Esophagus muscularis mucosa (tissue), 4 donors: ENCODE measurements around the gene PPP2R5C. TPM values are rescaled to one million over a fixed set of nuclear protein-coding genes. Genes with fewer than 3 reads are reported as not detected.

ENCODE experiments used
- DNase-seq: peaks from one replicate; pipeline ENCODE4 v3.0.0-alpha.2; 2017; ENCODE audit errors: extremely low spot score
- H3K27ac ChIP-seq, 4 donors: fragments of 200-600 bp; sonication (generic); replicated peaks in 1 of 4; 1 replicate in 3 of 4; 2 replicates in 1 of 4; pipeline ENCODE4 v1.5.1; 2016 to 2019; ENCODE audit warnings: mild to moderate bottlenecking in 1 of 4
- H3K27me3 ChIP-seq, 4 donors: fragments of 200-600 bp; sonication (generic); one replicate each; pipeline versions ENCODE4 v1.5.1 to v1.6.0; 2016 to 2019
- H3K36me3 ChIP-seq, 4 donors: fragments of 200-600 bp; sonication (generic); one replicate each; pipeline ENCODE4 v1.5.1; 2016 to 2019
- H3K4me1 ChIP-seq, 4 donors: fragments of 200-600 bp; sonication (generic); one replicate each; pipeline ENCODE4 v1.5.1; 2016 to 2019
- H3K4me3 ChIP-seq, 4 donors: fragments of 200-600 bp; sonication (generic); 1 replicate in 2 of 4; 2 replicates in 2 of 4; pipeline ENCODE4 v1.5.1; 2016 to 2019; ENCODE audit warnings: mild to moderate bottlenecking in 4 of 4, moderate library complexity in 1 of 4
- H3K9me3 ChIP-seq, 4 donors: fragments of 200-600 bp; sonication (generic); 1 replicate in 3 of 4; 2 replicates in 1 of 4; pipeline ENCODE4 v1.5.1; 2016 to 2019
- EP300 ChIP-seq: sonication (generic); formaldehyde crosslinking; IDR thresholded peaks from one replicate; pipeline ENCODE4 v1.6.1; 2017; ENCODE audit warnings: antibody characterized with exemption
- POLR2A ChIP-seq: fragments of 450-650 bp; IDR thresholded peaks from one replicate; pipeline ENCODE4 v1.6.1; 2017; ENCODE audit warnings: antibody characterized with exemption, moderate library complexity, mild to moderate bottlenecking, low read depth
- POLR2AphosphoS5 ChIP-seq, 2 donors: sonication (generic); formaldehyde crosslinking; IDR thresholded peaks; one replicate each; pipeline ENCODE4 v1.6.1; 2017; ENCODE audit warnings: antibody characterized with exemption in 2 of 2
- WGBS: methylation state at CpG from one replicate; pipeline ENCODE4 v1.1.5; 2018; 5-methylcytosine and 5-hydroxymethylcytosine counted together
- intact Hi-C: fragments of 100-400 bp; cut with DNase I; formaldehyde crosslinking; loops from one replicate; pipeline ENCODE4 v1.15.1; 2023
- small RNA-seq, 3 donors: library from RNA; depleted of rRNA; stranded (forward); fragments of <200 nt; gene quantifications; one replicate each; pipeline ENCODE3, GENCODE V24; 2016
- total RNA-seq, 4 donors: library from RNA; depleted of rRNA; stranded (reverse); fragments of >200 nt; gene quantifications; one replicate each; pipeline versions ENCODE4 v1.1.0 to v1.2.1, GENCODE V29; 2016
- TF ChIP-seq, protein P1 (sequence below), 3 experiments: fragments of 200-600 bp in 2 of 3; fragments of 450-650 bp in 1 of 3; sonication (generic) in 2 of 3; IDR thresholded peaks; one replicate each; pipeline ENCODE4 v1.5.1; 2017 to 2019; ENCODE audit warnings: antibody characterized with exemption in 3 of 3, mild to moderate bottlenecking in 2 of 3, moderate library complexity in 1 of 3

The PPP2R5C gene
- total RNA-seq, 4 donors from 2014 or later = 103 to 142 (median 131) TPM

DNA sequence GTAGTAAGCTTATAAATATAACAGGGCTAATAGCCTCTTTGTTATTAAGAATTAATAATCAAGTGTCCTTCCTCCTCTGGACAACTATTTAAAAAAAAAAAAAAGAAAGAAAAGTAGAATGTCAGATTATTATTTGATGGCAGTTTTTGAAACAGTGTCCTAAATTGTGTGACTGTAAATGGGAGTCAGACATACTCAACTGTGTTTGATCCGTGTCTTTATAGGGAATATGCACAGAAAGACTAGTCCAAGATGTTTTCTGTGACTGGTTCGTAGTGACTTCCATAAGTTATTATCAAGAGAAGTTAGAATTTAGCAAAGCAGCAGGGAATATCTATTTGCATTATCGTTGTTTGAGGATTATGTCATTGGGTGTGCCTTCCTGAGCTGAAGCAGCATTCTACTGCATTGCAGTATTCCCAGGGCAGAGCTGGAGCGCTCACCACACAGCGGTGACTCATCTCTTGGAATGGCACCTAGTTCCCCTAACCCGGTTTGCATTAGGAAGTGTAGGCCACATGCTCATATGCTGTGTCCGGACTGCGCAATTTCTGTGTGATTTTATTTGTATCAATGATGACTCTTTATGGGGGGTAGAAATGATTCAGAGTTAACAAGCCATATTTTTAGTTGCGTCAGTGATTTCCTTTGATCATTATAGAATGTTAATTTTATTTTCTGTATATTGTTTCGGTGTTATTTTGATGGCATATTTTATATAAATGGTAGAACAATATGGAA lies 210.8 kb downstream of the PPP2R5C start:
- peak; percentile 78 to 95 for TF ChIP-seq POLR2AphosphoS5 (IDR thresholded peaks at IDR 0.05)
- no peak for TF ChIP-seq EP300
- intact Hi-C loops = no loop called here
- peak; percentile 96 for DNase-seq
- 14% methylated on average over 10 of the region's 10 CpGs for WGBS
- H3K27ac ChIP-seq = peak overlapping the region; percentile 64 to 79 (median 74)
- H3K27me3 ChIP-seq = no peaks in the 10 kb centered on the region
- H3K9me3 ChIP-seq = no peaks in the 10 kb centered on the region
- peaks cover 35 to 68% (median 65%) of the 10 kb centered on the region in 4 donors for H3K4me1 ChIP-seq
- H3K36me3 ChIP-seq = peaks cover 0 to 32% (median 15%) of the 10 kb centered on the region in 4 donors
- H3K4me3 ChIP-seq = peak overlapping the region in 1 of 4 donors; percentile 16

DNA sequence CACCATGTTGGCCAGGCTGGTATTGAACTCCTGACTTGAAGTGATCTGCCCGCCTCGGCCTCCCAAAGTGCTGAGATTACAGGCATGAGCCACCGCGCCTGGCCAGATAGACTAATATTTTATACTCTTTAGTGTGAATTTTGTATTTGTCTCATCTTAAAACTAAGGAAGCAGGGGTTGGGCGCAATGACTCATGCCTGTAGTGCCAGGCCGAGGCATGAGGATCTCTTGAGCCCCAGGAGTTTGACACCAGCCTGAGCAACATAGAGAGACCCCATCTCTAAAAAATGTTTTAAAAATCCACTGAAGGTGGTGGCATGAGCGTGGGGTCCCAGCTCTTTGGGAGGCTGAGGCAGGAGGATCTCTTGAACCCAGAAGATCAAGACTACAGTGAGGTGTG lies 211.8 kb downstream of the PPP2R5C start:
- Histone ChIP-seq H3K36me3 (peaks cover 0 to 42% (median 23%) of the 10 kb centered on the region in 4 donors), H3K4me1 (peaks cover 32 to 57% (median 54%) of the 10 kb centered on the region in 4 donors), H3K27me3 (no peaks in the 10 kb centered on the region), H3K4me3 (no peak overlapping the region), H3K9me3 (no peaks in the 10 kb centered on the region), H3K27ac (peak overlapping the region; percentile 57 to 79 (median 74))
- TF ChIP-seq POLR2A (no peak), EP300 (no peak), POLR2AphosphoS5 (IDR thresholded peaks at IDR 0.05) (no peak)
- TF ChIP-seq, protein P1, sequence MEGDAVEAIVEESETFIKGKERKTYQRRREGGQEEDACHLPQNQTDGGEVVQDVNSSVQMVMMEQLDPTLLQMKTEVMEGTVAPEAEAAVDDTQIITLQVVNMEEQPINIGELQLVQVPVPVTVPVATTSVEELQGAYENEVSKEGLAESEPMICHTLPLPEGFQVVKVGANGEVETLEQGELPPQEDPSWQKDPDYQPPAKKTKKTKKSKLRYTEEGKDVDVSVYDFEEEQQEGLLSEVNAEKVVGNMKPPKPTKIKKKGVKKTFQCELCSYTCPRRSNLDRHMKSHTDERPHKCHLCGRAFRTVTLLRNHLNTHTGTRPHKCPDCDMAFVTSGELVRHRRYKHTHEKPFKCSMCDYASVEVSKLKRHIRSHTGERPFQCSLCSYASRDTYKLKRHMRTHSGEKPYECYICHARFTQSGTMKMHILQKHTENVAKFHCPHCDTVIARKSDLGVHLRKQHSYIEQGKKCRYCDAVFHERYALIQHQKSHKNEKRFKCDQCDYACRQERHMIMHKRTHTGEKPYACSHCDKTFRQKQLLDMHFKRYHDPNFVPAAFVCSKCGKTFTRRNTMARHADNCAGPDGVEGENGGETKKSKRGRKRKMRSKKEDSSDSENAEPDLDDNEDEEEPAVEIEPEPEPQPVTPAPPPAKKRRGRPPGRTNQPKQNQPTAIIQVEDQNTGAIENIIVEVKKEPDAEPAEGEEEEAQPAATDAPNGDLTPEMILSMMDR (IDR thresholded peaks at IDR 0.05) = no peak
- intact Hi-C loops = no loop called here
- 92% methylated on average over 7 of the region's 7 CpGs for WGBS
- DNase-seq = no peak

DNA sequence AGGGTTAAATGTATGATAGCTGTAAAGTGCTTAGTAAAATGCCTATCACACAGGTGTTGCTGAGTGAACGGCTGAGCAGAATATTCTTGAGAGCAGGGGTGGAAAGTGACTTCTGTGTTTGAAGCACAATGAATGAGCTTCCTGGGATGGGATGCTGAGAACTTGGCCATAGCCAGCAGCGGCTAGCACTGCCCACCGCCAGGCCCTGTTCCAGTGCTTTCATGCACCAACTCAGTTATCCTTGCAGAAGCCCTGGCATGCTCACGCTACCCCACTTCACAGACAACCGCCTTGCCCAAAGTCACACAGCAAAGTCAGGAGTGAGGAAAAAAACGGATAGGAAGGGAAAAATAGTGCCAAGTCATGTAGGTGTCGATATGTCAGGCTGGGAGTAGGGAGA lies 213.7 kb downstream of the PPP2R5C start:
- intact Hi-C loops = no loop called here
- H3K4me1 ChIP-seq = peaks cover 32 to 53% (median 53%) of the 10 kb centered on the region in 4 donors

More for the DNA sequence above, 213.7 kb downstream of the PPP2R5C start:
- WGBS = 69% methylated on average over 7 of the region's 7 CpGs
- H3K9me3 ChIP-seq = no peaks in the 10 kb centered on the region
- DNase-seq = no peak
- peak overlapping the region in 1 of 4 donors; percentile 23 for H3K27ac ChIP-seq
- H3K36me3 ChIP-seq = peaks cover 0 to 44% (median 32%) of the 10 kb centered on the region in 4 donors
- no peak for TF ChIP-seq EP300
- TF ChIP-seq POLR2A = no peak
- TF ChIP-seq POLR2AphosphoS5 (IDR thresholded peaks at IDR 0.05) = no peak
- TF ChIP-seq, protein P1 (IDR thresholded peaks at IDR 0.05) = no peak
- no peak overlapping the region for H3K4me3 ChIP-seq
- no peaks in the 10 kb centered on the region for H3K27me3 ChIP-seq

Small RNA genes lying within 50 kb of the gene (small RNA-seq; reads per million reads assigned to genes)
- gene AL118558.2 (0 reads per million in 3 donors), gene RNU6-790P (0 reads per million in 3 donors)

Other genes starting within 250 kb of the PPP2R5C start
- gene DIO3, start 200.2 kb upstream of the PPP2R5C start, total RNA-seq = 1 to 10 TPM in 3 of 4 donors, under 1 TPM in 1; 0.99 to 1.7 (median 1.2) TPM
- 100 to 1,000 TPM; 608 to 897 (median 728) TPM for gene DYNC1H1, start 202.9 kb downstream of the PPP2R5C start, total RNA-seq